DND-41 (cell line): ENCODE measurements around the gene JAKMIP2.

Experiments
- EZH2 ChIP-seq: IDR thresholded peaks from 3 replicates; pipeline ENCODE4 v1.6.1; 2012; ENCODE audit warnings: borderline replicate concordance, low read depth, mild to moderate bottlenecking, moderate library complexity, low read length, inconsistent platforms; ENCODE audit not compliant: severe bottlenecking
- TF ChIP-seq, protein P1 (sequence below): IDR thresholded peaks from 2 replicates; pipeline ENCODE4 v1.5.1; 2012; ENCODE audit warnings: borderline replicate concordance, low read length, moderate library complexity, mild to moderate bottlenecking; ENCODE audit not compliant: poor library complexity, severe bottlenecking; ENCODE audit errors: extremely low read depth

DNA sequence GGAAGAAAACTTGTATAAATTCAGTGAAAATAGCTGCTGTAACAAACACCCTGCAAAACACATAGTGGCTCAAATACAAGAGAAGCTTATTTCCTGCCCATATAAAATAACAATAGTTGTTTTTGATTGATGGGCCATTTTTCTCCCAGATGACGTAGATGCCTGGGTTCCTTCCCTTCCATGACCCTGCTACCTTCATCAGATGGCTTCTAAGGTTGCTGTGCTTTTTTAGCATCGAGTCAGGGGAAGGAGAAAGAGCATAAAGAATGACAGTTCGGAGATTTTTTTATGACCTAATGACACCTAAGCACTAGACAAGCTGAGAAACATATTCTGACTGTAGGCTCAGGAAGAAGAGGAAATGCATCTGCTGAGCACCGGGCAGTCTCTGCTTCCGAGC lies 238.0 kb downstream of the JAKMIP2 start:
- TF ChIP-seq, protein P1, sequence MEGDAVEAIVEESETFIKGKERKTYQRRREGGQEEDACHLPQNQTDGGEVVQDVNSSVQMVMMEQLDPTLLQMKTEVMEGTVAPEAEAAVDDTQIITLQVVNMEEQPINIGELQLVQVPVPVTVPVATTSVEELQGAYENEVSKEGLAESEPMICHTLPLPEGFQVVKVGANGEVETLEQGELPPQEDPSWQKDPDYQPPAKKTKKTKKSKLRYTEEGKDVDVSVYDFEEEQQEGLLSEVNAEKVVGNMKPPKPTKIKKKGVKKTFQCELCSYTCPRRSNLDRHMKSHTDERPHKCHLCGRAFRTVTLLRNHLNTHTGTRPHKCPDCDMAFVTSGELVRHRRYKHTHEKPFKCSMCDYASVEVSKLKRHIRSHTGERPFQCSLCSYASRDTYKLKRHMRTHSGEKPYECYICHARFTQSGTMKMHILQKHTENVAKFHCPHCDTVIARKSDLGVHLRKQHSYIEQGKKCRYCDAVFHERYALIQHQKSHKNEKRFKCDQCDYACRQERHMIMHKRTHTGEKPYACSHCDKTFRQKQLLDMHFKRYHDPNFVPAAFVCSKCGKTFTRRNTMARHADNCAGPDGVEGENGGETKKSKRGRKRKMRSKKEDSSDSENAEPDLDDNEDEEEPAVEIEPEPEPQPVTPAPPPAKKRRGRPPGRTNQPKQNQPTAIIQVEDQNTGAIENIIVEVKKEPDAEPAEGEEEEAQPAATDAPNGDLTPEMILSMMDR = no peak
- TF ChIP-seq EZH2 = no peak
